ENCODE data around the gene CENPT. TPM values are rescaled to one million over a fixed set of nuclear protein-coding genes. Genes with fewer than 3 reads are reported as not detected.

Gene CENPT
- total RNA-seq, 2 experiments from 2014 or later: 55.4 to 85.3 TPM

GRCh38 chr16:67880584-67880983 lies 33.1 kb upstream of the CENPT start:
- Histone ChIP-seq H2AFZ (ENCODE audit: low read length) (no peak overlapping the region), H3K79me2 (ENCODE audit: insufficient read depth, low read depth, low read length) (peaks cover 3% of the 10 kb centered on the region; the same call in 1 of the 2 replicates), H3K9me2 (ENCODE audit: insufficient read depth, low read length) (no peaks in the 10 kb centered on the region), H3K27ac (ENCODE audit: low read depth, low read length, poor library complexity, severe bottlenecking) (no peak overlapping the region), H3K4me2 (ENCODE audit: low read length) (no peak overlapping the region), H4K20me1 (ENCODE audit: insufficient read depth, low read length) (no peaks in the 10 kb centered on the region), H3K36me3 (ENCODE audit: insufficient read depth, low read length) (peaks cover 97% of the 10 kb centered on the region), H3K4me3 (ENCODE audit: low read depth, low read length, poor library complexity, severe bottlenecking) (no peak overlapping the region), H3K9me3 (ENCODE audit: low read length) (no peaks in the 10 kb centered on the region), H3K4me1 (ENCODE audit: insufficient read depth, low read length, poor library complexity, severe bottlenecking) (no peaks in the 10 kb centered on the region)
- TF ChIP-seq EZH2phosphoT487 (IDR thresholded peaks at IDR 0.05; ENCODE audit: borderline replicate concordance, low read depth, low read length): no peak
- TF ChIP-seq, protein P1, sequence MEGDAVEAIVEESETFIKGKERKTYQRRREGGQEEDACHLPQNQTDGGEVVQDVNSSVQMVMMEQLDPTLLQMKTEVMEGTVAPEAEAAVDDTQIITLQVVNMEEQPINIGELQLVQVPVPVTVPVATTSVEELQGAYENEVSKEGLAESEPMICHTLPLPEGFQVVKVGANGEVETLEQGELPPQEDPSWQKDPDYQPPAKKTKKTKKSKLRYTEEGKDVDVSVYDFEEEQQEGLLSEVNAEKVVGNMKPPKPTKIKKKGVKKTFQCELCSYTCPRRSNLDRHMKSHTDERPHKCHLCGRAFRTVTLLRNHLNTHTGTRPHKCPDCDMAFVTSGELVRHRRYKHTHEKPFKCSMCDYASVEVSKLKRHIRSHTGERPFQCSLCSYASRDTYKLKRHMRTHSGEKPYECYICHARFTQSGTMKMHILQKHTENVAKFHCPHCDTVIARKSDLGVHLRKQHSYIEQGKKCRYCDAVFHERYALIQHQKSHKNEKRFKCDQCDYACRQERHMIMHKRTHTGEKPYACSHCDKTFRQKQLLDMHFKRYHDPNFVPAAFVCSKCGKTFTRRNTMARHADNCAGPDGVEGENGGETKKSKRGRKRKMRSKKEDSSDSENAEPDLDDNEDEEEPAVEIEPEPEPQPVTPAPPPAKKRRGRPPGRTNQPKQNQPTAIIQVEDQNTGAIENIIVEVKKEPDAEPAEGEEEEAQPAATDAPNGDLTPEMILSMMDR (conservative IDR thresholded peaks at IDR 0.05; ENCODE audit: low read length): no peak
- no peak for DNase-seq (ENCODE audit: low spot score)
- ChIA-PET CTCF (ENCODE audit: unreplicated experiment) (no interaction called here), POLR2A (no interaction called here)
- intact Hi-C loops (cut with micrococcal nuclease; ENCODE audit: unreplicated experiment): loop anchor here (5.0 kb wide), 1 partner anchor 182 kb away; no protein-coding TSS in a partner anchor
- no TSS peak for BruUV-seq (replicated peaks)

GRCh38 chr16:67879936-67880335 lies 32.4 kb upstream of the CENPT start:
- peaks cover 3% of the 10 kb centered on the region for H3K4me1 ChIP-seq (ENCODE audit: insufficient read depth, low read length, poor library complexity, severe bottlenecking)
- H3K4me3 ChIP-seq (ENCODE audit: low read depth, low read length, poor library complexity, severe bottlenecking): no peak overlapping the region
- H2AFZ ChIP-seq (ENCODE audit: low read length): no peak overlapping the region
- no peak for DNase-seq (ENCODE audit: low spot score)
- TF ChIP-seq EZH2phosphoT487 (IDR thresholded peaks at IDR 0.05; ENCODE audit: borderline replicate concordance, low read depth, low read length): no peak
- TF ChIP-seq, protein P1 (conservative IDR thresholded peaks at IDR 0.05; ENCODE audit: low read length): no peak
- BruUV-seq (replicated peaks): no TSS peak
- CTCF ChIA-PET (ENCODE audit: unreplicated experiment): no interaction called here
- no peaks in the 10 kb centered on the region for H3K9me3 ChIP-seq (ENCODE audit: low read length)
- no peaks in the 10 kb centered on the region for H4K20me1 ChIP-seq (ENCODE audit: insufficient read depth, low read length)
- no peak overlapping the region for H3K27ac ChIP-seq (ENCODE audit: low read depth, low read length, poor library complexity, severe bottlenecking)
- POLR2A ChIA-PET: no interaction called here
- no peaks in the 10 kb centered on the region for H3K9me2 ChIP-seq (ENCODE audit: insufficient read depth, low read length)
- peaks cover 9% of the 10 kb centered on the region; the same call in 1 of the 2 replicates for H3K79me2 ChIP-seq (ENCODE audit: insufficient read depth, low read depth, low read length)
- peaks cover 96% of the 10 kb centered on the region for H3K36me3 ChIP-seq (ENCODE audit: insufficient read depth, low read length)
- intact Hi-C loops (cut with micrococcal nuclease; ENCODE audit: unreplicated experiment): loop anchor here (5.0 kb wide), 1 partner anchor 182 kb away; no protein-coding TSS in a partner anchor
- H3K4me2 ChIP-seq (ENCODE audit: low read length): no peak overlapping the region

DNA sequence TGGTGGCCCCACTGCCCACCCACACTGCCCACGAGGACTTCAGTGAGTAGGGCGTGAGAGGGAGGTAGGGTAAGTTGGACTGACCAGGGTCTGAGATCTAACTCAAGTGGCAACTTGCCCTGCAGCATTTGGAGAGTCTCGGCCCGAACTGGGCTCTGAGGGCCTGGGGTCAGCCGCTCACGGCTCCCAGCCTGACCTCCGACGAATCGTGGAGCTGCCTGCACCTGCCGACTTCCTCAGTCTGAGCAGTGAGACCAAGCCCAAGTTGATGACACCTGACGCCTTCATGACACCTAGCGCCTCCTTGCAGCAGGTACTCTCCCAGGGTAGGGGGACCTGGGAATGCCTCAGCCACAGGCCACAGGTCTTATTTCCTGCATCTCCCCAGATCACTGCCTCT lies 32.0 kb upstream of the CENPT start:
- ChIA-PET CTCF (ENCODE audit: unreplicated experiment) (no interaction called here), POLR2A (no interaction called here)
- peaks cover 91% of the 10 kb centered on the region for H3K36me3 ChIP-seq (ENCODE audit: insufficient read depth, low read length)
- no peaks in the 10 kb centered on the region for H3K9me2 ChIP-seq (ENCODE audit: insufficient read depth, low read length)
- no peak overlapping the region for H3K4me3 ChIP-seq (ENCODE audit: low read depth, low read length, poor library complexity, severe bottlenecking)
- H3K4me1 ChIP-seq (ENCODE audit: insufficient read depth, low read length, poor library complexity, severe bottlenecking): peaks cover 8% of the 10 kb centered on the region
- no peak for DNase-seq (ENCODE audit: low spot score)
- H4K20me1 ChIP-seq (ENCODE audit: insufficient read depth, low read length): no peaks in the 10 kb centered on the region
- BruUV-seq (replicated peaks): no TSS peak
- intact Hi-C loops (cut with micrococcal nuclease; ENCODE audit: unreplicated experiment): no loop called here
- no peaks in the 10 kb centered on the region for H3K9me3 ChIP-seq (ENCODE audit: low read length)
- no peak overlapping the region for H3K27ac ChIP-seq (ENCODE audit: low read depth, low read length, poor library complexity, severe bottlenecking)
- H3K79me2 ChIP-seq (ENCODE audit: insufficient read depth, low read depth, low read length): peaks cover 13% of the 10 kb centered on the region
- TF ChIP-seq, protein P1 (conservative IDR thresholded peaks at IDR 0.05; ENCODE audit: low read length): no peak
- TF ChIP-seq EZH2phosphoT487 (IDR thresholded peaks at IDR 0.05; ENCODE audit: borderline replicate concordance, low read depth, low read length): no peak
- H3K4me2 ChIP-seq (ENCODE audit: low read length): no peak overlapping the region
- no peak overlapping the region for H2AFZ ChIP-seq (ENCODE audit: low read length)
